ENCODE measurements around the gene SAA2.
"Not testable (repeated sequence)": the region's sequence is repeated elsewhere in the genome, so short reads cannot be mapped to it uniquely, and the experiment has no call there.

Gene SAA2

DNA sequence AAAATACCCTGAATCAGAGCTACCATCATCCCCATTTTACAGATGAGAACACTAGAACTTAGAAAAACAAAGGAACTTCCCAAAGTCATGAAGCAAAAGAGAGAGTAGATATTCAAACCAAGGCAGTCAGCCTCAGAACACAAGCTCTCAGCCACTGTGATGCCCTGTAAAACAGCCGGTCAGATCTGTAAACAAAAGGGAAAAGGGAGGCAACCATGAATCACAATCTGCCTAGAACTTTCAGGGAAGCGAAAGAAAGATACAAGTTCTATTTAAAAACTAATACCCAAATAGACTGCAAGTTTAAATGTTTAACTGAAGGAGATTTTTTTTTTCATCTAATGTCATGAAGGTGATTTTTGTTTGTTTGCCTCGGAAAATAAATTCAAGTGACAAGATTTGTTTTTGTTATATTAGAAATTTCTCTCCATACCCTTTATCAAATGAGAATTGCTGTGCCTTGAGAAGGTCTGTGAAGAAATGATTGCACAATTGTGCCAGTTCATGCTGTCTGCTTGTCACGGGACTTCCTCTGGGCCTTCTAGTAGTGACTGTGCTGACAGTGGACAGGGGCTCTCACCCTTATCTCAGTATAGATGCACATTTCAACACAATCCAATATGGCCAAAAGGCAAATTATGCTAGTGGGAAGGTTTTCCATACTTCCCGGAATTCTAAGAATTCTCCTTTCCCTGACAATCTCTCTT, 29.2 kb upstream of the SAA2 start:
- no peak for DNase-seq (ENCODE audit: low read depth)
- TF ChIP-seq CTCF (IDR thresholded peaks at IDR 0.05; ENCODE audit: low read depth, low read length, missing control alignments), result no peak
- no peak overlapping the region for H3K4me3 ChIP-seq (ENCODE audit: low read depth, low read length)

- TF ChIP-seq CTCF (IDR thresholded peaks at IDR 0.05; ENCODE audit: low read depth, low read length, missing control alignments), result no peak
- H3K4me3 ChIP-seq (ENCODE audit: low read depth, low read length), result no peak overlapping the region
- DNase-seq (ENCODE audit: low read depth), result no peak
Observed at GRCh38 chr11:18271206-18271605, 22.7 kb upstream of the SAA2 start.

- no peak overlapping the region for H3K4me3 ChIP-seq (ENCODE audit: low read depth, low read length)
- no peak for TF ChIP-seq CTCF (IDR thresholded peaks at IDR 0.05; ENCODE audit: low read depth, low read length, missing control alignments)
- no peak for DNase-seq (ENCODE audit: low read depth)
Observed at GRCh38 chr11:18270102-18270501, 21.6 kb upstream of the SAA2 start.

GRCh38 chr11:18269252-18269651, 20.8 kb upstream of the SAA2 start:
- not testable (repeated sequence) for DNase-seq (ENCODE audit: low read depth); H3K4me3 ChIP-seq (ENCODE audit: low read depth, low read length)

DNA sequence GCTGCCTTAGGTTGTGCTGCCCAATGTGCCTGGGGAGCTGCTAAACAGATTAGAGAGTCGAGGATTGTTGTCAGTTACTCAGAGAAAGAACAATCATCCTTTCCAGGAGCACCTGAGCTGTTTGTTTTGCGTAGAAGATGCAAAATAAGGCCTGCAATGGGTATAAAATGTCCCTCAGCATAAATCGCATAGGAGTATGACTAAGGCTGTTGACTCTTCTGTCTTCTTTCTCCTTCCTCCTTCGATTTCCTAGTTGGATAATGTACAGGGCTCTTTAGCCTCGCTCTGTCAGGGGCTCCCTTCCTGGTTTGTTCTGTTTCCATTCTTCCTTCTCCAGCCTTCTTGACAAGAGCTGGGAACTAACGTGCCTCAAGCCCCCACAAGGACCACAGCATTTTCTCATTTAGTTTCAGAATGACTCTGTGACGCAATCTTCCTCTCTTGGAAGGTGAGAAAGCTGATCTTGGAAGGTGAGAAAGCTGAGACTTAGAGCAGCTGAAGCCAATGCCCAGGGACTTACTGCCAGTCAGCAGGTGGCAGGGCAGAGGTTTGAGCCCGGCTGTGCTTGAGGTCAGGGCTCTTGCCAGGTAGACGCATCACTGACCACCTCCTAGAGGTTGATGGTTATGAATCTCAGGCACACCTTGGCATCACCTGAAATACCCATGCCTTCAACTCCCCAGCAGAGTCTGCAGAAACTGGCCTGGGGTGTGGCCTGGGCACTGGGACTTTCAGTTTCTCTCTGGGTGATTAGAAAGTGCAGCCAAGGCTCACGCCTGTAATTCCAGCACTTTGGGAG, 19.1 kb upstream of the SAA2 start:
- not testable (repeated sequence) for H3K4me3 ChIP-seq (ENCODE audit: low read depth, low read length); DNase-seq (ENCODE audit: low read depth)

DNA sequence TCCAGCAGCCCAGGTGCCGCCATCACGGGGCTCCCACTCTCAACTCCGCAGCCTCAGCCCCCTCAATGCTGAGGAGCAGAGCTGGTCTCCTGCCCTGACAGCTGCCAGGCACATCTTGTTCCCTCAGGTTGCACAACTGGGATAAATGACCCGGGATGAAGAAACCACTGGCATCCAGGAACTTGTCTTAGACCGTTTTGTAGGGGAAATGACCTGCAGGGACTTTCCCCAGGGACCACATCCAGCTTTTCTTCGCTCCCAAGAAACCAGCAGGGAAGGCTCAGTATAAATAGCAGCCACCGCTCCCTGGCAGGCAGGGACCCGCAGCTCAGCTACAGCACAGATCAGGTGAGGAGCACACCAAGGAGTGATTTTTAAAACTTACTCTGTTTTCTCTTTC, 17.5 kb upstream of the SAA2 start, which contains the start of gene SAA1:
SAA1 (plus strand) TSS at position 316 of the 400 bp plus-strand sequence. CDS start 624 bp downstream, outside the sequence.
- H3K4me3 ChIP-seq (ENCODE audit: low read depth, low read length), result no peak within 1 kb of the TSS
- no peak for TF ChIP-seq CTCF (IDR thresholded peaks at IDR 0.05; ENCODE audit: low read depth, low read length, missing control alignments)
- DNase-seq (ENCODE audit: low read depth), result no peak

- no peak for DNase-seq (ENCODE audit: low read depth)
- TF ChIP-seq CTCF (IDR thresholded peaks at IDR 0.05; ENCODE audit: low read depth, low read length, missing control alignments), result no peak
- no peak overlapping the region for H3K4me3 ChIP-seq (ENCODE audit: low read depth, low read length)
Observed at GRCh38 chr11:18264677-18265555, 16.4 kb upstream of the SAA2 start.
